Measurements from ENCODE around the gene LIMS2. TPM values are rescaled to one million over a fixed set of nuclear protein-coding genes. Genes with fewer than 3 reads are reported as not detected.

The LIMS2 gene
- total RNA-seq, 1 donor from 2014 or later, result 8.2 TPM

- no peak overlapping the region for H3K27ac Mint-ChIP-seq
Observed at GRCh38 chr2:127656569-127657231, 18.6 kb downstream of the LIMS2 start.

GRCh38 chr2:127655209-127656073, 19.9 kb downstream of the LIMS2 start:
- no peak overlapping the region for H3K27ac Mint-ChIP-seq
- H3K27me3 Mint-ChIP-seq (ENCODE audit: low read depth), result peaks cover 1% of the 10 kb centered on the region
- no peak overlapping the region for H3K4me3 Mint-ChIP-seq (ENCODE audit: low read depth)
- no peaks in the 10 kb centered on the region for H3K36me3 Mint-ChIP-seq (ENCODE audit: low read depth)
- H3K4me1 Mint-ChIP-seq (ENCODE audit: low read depth), result peaks cover 3% of the 10 kb centered on the region
- intact Hi-C loops (cut with micrococcal nuclease), result no loop called here
- H3K9me3 Mint-ChIP-seq, result no peaks in the 10 kb centered on the region
- no peak for DNase-seq (ENCODE audit: low spot score)

More at GRCh38 chr2:127656569-127657231, 18.6 kb downstream of the LIMS2 start:
- H3K4me3 Mint-ChIP-seq (ENCODE audit: low read depth), result no peak overlapping the region
- intact Hi-C loops (cut with micrococcal nuclease), result no loop called here
- H3K36me3 Mint-ChIP-seq (ENCODE audit: low read depth), result no peaks in the 10 kb centered on the region
- no peak for DNase-seq (ENCODE audit: low spot score)
- peaks cover 8% of the 10 kb centered on the region for H3K27me3 Mint-ChIP-seq (ENCODE audit: low read depth)
- no peaks in the 10 kb centered on the region for H3K9me3 Mint-ChIP-seq
- peaks cover 3% of the 10 kb centered on the region for H3K4me1 Mint-ChIP-seq (ENCODE audit: low read depth)

- no peak overlapping the region for H3K27ac Mint-ChIP-seq
- no peak overlapping the region for H3K4me3 Mint-ChIP-seq (ENCODE audit: low read depth)
- intact Hi-C loops (cut with micrococcal nuclease), result no loop called here
- peaks cover under 1% of the 10 kb centered on the region for H3K27me3 Mint-ChIP-seq (ENCODE audit: low read depth)
- H3K4me1 Mint-ChIP-seq (ENCODE audit: low read depth), result peaks cover 1% of the 10 kb centered on the region
- no peaks in the 10 kb centered on the region for H3K36me3 Mint-ChIP-seq (ENCODE audit: low read depth)
- H3K9me3 Mint-ChIP-seq, result no peaks in the 10 kb centered on the region
- DNase-seq (ENCODE audit: low spot score), result no peak
Observed at GRCh38 chr2:127654838-127655175, 20.5 kb downstream of the LIMS2 start.

GRCh38 chr2:127654084-127654837, 21.1 kb downstream of the LIMS2 start:
- Mint-ChIP-seq H3K27me3 (ENCODE audit: low read depth) (no peaks in the 10 kb centered on the region), H3K9me3 (no peaks in the 10 kb centered on the region), H3K4me3 (ENCODE audit: low read depth) (no peak overlapping the region), H3K27ac (no peak overlapping the region), H3K4me1 (ENCODE audit: low read depth) (peaks cover 3% of the 10 kb centered on the region), H3K36me3 (ENCODE audit: low read depth) (no peaks in the 10 kb centered on the region)
- DNase-seq (ENCODE audit: low spot score), result no peak
- intact Hi-C loops (cut with micrococcal nuclease), result no loop called here

GRCh38 chr2:127653421-127654083, 21.8 kb downstream of the LIMS2 start:
- no peaks in the 10 kb centered on the region for H3K36me3 Mint-ChIP-seq (ENCODE audit: low read depth)
- peaks cover 3% of the 10 kb centered on the region for H3K4me1 Mint-ChIP-seq (ENCODE audit: low read depth)
- H3K9me3 Mint-ChIP-seq, result no peaks in the 10 kb centered on the region
- no peaks in the 10 kb centered on the region for H3K27me3 Mint-ChIP-seq (ENCODE audit: low read depth)
- no peak for DNase-seq (ENCODE audit: low spot score)
- intact Hi-C loops (cut with micrococcal nuclease), result no loop called here
- H3K4me3 Mint-ChIP-seq (ENCODE audit: low read depth), result no peak overlapping the region
- H3K27ac Mint-ChIP-seq, result no peak overlapping the region

GRCh38 chr2:127652786-127653357, 22.5 kb downstream of the LIMS2 start:
- Mint-ChIP-seq H3K36me3 (ENCODE audit: low read depth) (no peaks in the 10 kb centered on the region), H3K27ac (no peak overlapping the region), H3K27me3 (ENCODE audit: low read depth) (no peaks in the 10 kb centered on the region), H3K9me3 (no peaks in the 10 kb centered on the region), H3K4me3 (ENCODE audit: low read depth) (no peak overlapping the region), H3K4me1 (ENCODE audit: low read depth) (peaks cover 3% of the 10 kb centered on the region)
- DNase-seq (ENCODE audit: low spot score), result no peak
- intact Hi-C loops (cut with micrococcal nuclease), result no loop called here

- no peak for DNase-seq (ENCODE audit: low spot score)
- Mint-ChIP-seq H3K27me3 (ENCODE audit: low read depth) (no peaks in the 10 kb centered on the region), H3K4me3 (ENCODE audit: low read depth) (no peak overlapping the region), H3K4me1 (ENCODE audit: low read depth) (peaks cover 3% of the 10 kb centered on the region), H3K9me3 (no peaks in the 10 kb centered on the region), H3K36me3 (ENCODE audit: low read depth) (no peaks in the 10 kb centered on the region), H3K27ac (no peak overlapping the region)
- intact Hi-C loops (cut with micrococcal nuclease), result no loop called here
Observed at GRCh38 chr2:127651971-127652550, 23.3 kb downstream of the LIMS2 start.

GRCh38 chr2:127651381-127651809, 23.9 kb downstream of the LIMS2 start:
- intact Hi-C loops (cut with micrococcal nuclease), result no loop called here
- no peak for DNase-seq (ENCODE audit: low spot score)
- no peak overlapping the region for H3K4me3 Mint-ChIP-seq (ENCODE audit: low read depth)
- no peaks in the 10 kb centered on the region for H3K36me3 Mint-ChIP-seq (ENCODE audit: low read depth)
- H3K9me3 Mint-ChIP-seq, result no peaks in the 10 kb centered on the region
- no peak overlapping the region for H3K27ac Mint-ChIP-seq
- no peaks in the 10 kb centered on the region for H3K27me3 Mint-ChIP-seq (ENCODE audit: low read depth)
- peaks cover 5% of the 10 kb centered on the region for H3K4me1 Mint-ChIP-seq (ENCODE audit: low read depth)

GRCh38 chr2:127650785-127651380, 24.4 kb downstream of the LIMS2 start:
- Mint-ChIP-seq H3K4me3 (ENCODE audit: low read depth) (no peak overlapping the region), H3K4me1 (ENCODE audit: low read depth) (peaks cover 5% of the 10 kb centered on the region), H3K36me3 (ENCODE audit: low read depth) (no peaks in the 10 kb centered on the region), H3K27ac (no peak overlapping the region), H3K9me3 (no peaks in the 10 kb centered on the region), H3K27me3 (ENCODE audit: low read depth) (no peaks in the 10 kb centered on the region)
- no peak for DNase-seq (ENCODE audit: low spot score)
- intact Hi-C loops (cut with micrococcal nuclease), result no loop called here

GRCh38 chr2:127650041-127650784, 25.1 kb downstream of the LIMS2 start:
- Mint-ChIP-seq H3K27me3 (ENCODE audit: low read depth) (no peaks in the 10 kb centered on the region), H3K27ac (no peak overlapping the region), H3K36me3 (ENCODE audit: low read depth) (no peaks in the 10 kb centered on the region), H3K9me3 (no peaks in the 10 kb centered on the region), H3K4me3 (ENCODE audit: low read depth) (no peak overlapping the region), H3K4me1 (ENCODE audit: low read depth) (peaks cover 5% of the 10 kb centered on the region)
- intact Hi-C loops (cut with micrococcal nuclease), result no loop called here
- DNase-seq (ENCODE audit: low spot score), result no peak

- DNase-seq (ENCODE audit: low spot score), result peak; percentile 67
- Mint-ChIP-seq H3K4me1 (ENCODE audit: low read depth) (peaks cover 6% of the 10 kb centered on the region), H3K4me3 (ENCODE audit: low read depth) (no peak overlapping the region), H3K36me3 (ENCODE audit: low read depth) (no peaks in the 10 kb centered on the region), H3K27me3 (ENCODE audit: low read depth) (no peaks in the 10 kb centered on the region), H3K27ac (no peak overlapping the region), H3K9me3 (no peaks in the 10 kb centered on the region)
- intact Hi-C loops (cut with micrococcal nuclease), result loop anchor here (1.0 to 5.0 kb wide), 3 partner anchors 58 to 452 kb away; partner anchors contain the start of gene IWS1
Observed at GRCh38 chr2:127649684-127650040, 25.7 kb downstream of the LIMS2 start.
